Caco-2 (cell line): ENCODE data around the gene MOB3C. TPM values are rescaled to one million over a fixed set of nuclear protein-coding genes. Genes with fewer than 3 reads are reported as not detected.

Experiments
- BruUV-seq: library from RNA; stranded (reverse); fragments of 400-500 nt; replicated peaks from 2 replicates; lab custom pipeline; 2021; lab: Mats Ljungman, UMichigan
- CTCF ChIA-PET: fragments of 300-600 bp; sonication (Branson Sonifier 250); formaldehyde crosslinking; loops from one replicate; lab custom pipeline; 2022; ENCODE audit warnings: antibody characterized with exemption; lab: Charles Lee
- POLR2A ChIA-PET: fragments of 300-600 bp; sonication (Branson Sonifier 250); formaldehyde crosslinking; loops from one replicate; lab custom pipeline; 2022; ENCODE audit warnings: antibody characterized with exemption; lab: Charles Lee
- DNase-seq, 2 experiments: peaks; one replicate each; pipeline versions ENCODE4 v3.0.0 to v3.0.0-alpha.2; 2020 to 2022
- H3K27me3 ChIP-seq: replicated peaks from 2 replicates; pipeline ENCODE4 v1.6.0; 2011; ENCODE audit warnings: low read length; ENCODE audit not compliant: control insufficient read depth, insufficient read depth
- H3K36me3 ChIP-seq: 2 replicates; pipeline ENCODE4 v1.5.1; 2011; ENCODE audit warnings: low read length; ENCODE audit not compliant: control insufficient read depth, insufficient read depth
- H3K4me1 ChIP-seq: fragments of 250-450 bp; sonication (Bioruptor Pico); 2 replicates; pipeline ENCODE4 v1.5.1; 2020; ENCODE audit warnings: mild to moderate bottlenecking
- H3K4me3 ChIP-seq: 2 replicates; pipeline ENCODE4 v1.5.1; 2011; ENCODE audit warnings: low read depth, mild to moderate bottlenecking, control low read depth, low read length
- H3K9me3 ChIP-seq: fragments of 250-450 bp; sonication (Bioruptor Pico); 2 replicates; pipeline ENCODE4 v1.5.1; 2020; ENCODE audit warnings: mild to moderate bottlenecking, moderate library complexity
- H3K27ac Mint-ChIP-seq: one replicate; pipeline ENCODE4 v1.8.0; 2022; ENCODE audit warnings: mixed read lengths; ENCODE audit not compliant: unreplicated experiment
- H3K27me3 Mint-ChIP-seq: one replicate; pipeline ENCODE4 v1.8.0; 2022; ENCODE audit warnings: mixed read lengths; ENCODE audit not compliant: insufficient read depth, unreplicated experiment
- H3K36me3 Mint-ChIP-seq: one replicate; pipeline ENCODE4 v1.8.0; 2022; ENCODE audit warnings: mild to moderate bottlenecking, mixed read lengths; ENCODE audit not compliant: insufficient read depth, unreplicated experiment
- H3K4me1 Mint-ChIP-seq: one replicate; pipeline ENCODE4 v1.8.0; 2022; ENCODE audit warnings: low read depth, mixed read lengths; ENCODE audit not compliant: unreplicated experiment
- H3K4me3 Mint-ChIP-seq: one replicate; pipeline ENCODE4 v1.8.0; 2022; ENCODE audit warnings: mild to moderate bottlenecking, moderate library complexity, mixed read lengths; ENCODE audit not compliant: unreplicated experiment
- H3K9me3 Mint-ChIP-seq: one replicate; pipeline ENCODE4 v1.8.0; 2022; ENCODE audit warnings: mixed read lengths; ENCODE audit not compliant: unreplicated experiment
- CTCF ChIP-seq, 2 experiments: fragments of 200-600 bp in 1 of 2; IDR thresholded peaks; 1 replicate in 1 of 2; 2 replicates in 1 of 2; pipeline versions ENCODE4 v1.5.1 to v1.8.0; 2011 to 2022; ENCODE audit warnings: antibody characterized with exemption in 1 of 2, control low read depth in 1 of 2, inconsistent platforms in 1 of 2, low read depth in 1 of 2, low read length in 1 of 2, mild to moderate bottlenecking in 1 of 2, moderate library complexity in 1 of 2; ENCODE audit not compliant: insufficient read depth in 1 of 2, severe bottlenecking in 1 of 2, unreplicated experiment in 1 of 2
- intact Hi-C: fragments of 100-400 bp; cut with micrococcal nuclease; formaldehyde crosslinking; loops from one replicate; pipeline ENCODE4 v1.10.0; 2022; ENCODE audit not compliant: unreplicated experiment
- total RNA-seq: library from RNA; stranded (reverse); gene quantifications from 2 replicates; pipeline ENCODE4 v1.2.3, GENCODE V29; 2022

Gene MOB3C
- total RNA-seq, 1 experiment from 2014 or later = 1.6 TPM

GRCh38 chr1:46603481-46603857, 13.1 kb downstream of the MOB3C start:
- H3K4me1 ChIP-seq = no peaks in the 10 kb centered on the region
- H3K36me3 ChIP-seq = no peaks in the 10 kb centered on the region
- intact Hi-C loops = loop anchor here (5.0 kb wide), 1 partner anchor 64 kb away; the partner anchor contains the start of gene ATPAF1
- no peaks in the 10 kb centered on the region for H3K9me3 ChIP-seq
- ChIA-PET CTCF (interaction anchor here (1.1 to 2.5 kb wide), 4 partner anchors 13 to 121 kb away, joined by 3 to 8 read pairs (median 4); partner anchors contain the start of gene MOB3C), POLR2A (interaction anchor here (1.4 kb wide), 1 partner anchor 13 kb away, joined by 18 read pairs; the partner anchor contains the start of gene MOB3C)
- peaks cover 5% of the 10 kb centered on the region for H3K4me1 Mint-ChIP-seq
- peak overlapping the region; percentile 48 for H3K4me3 ChIP-seq
- no peak for TF ChIP-seq CTCF (IDR thresholded peaks at IDR 0.05; ENCODE audit: insufficient read depth in 1 of 2, low read depth in 1 of 2, low read length in 1 of 2, severe bottlenecking in 1 of 2, unreplicated experiment in 1 of 2)
- H3K27me3 Mint-ChIP-seq = no peaks in the 10 kb centered on the region
- DNase-seq = no peak
- peak overlapping the region; percentile 86 for H3K27ac Mint-ChIP-seq
- H3K4me3 Mint-ChIP-seq = peak overlapping the region; percentile 84
- BruUV-seq = no TSS peak
- H3K36me3 Mint-ChIP-seq = no peaks in the 10 kb centered on the region
- H3K9me3 Mint-ChIP-seq = no peaks in the 10 kb centered on the region
- H3K27me3 ChIP-seq = no peaks in the 10 kb centered on the region

GRCh38 chr1:46601257-46602007, 15.2 kb downstream of the MOB3C start:
- H3K4me3 ChIP-seq = no peak overlapping the region
- no peaks in the 10 kb centered on the region for H3K27me3 ChIP-seq
- ChIA-PET CTCF (no interaction called here), POLR2A (no interaction called here)
- no peaks in the 10 kb centered on the region for H3K9me3 ChIP-seq
- Mint-ChIP-seq H3K9me3 (no peaks in the 10 kb centered on the region), H3K27me3 (no peaks in the 10 kb centered on the region), H3K36me3 (peaks cover 8% of the 10 kb centered on the region), H3K4me1 (peaks cover 5% of the 10 kb centered on the region), H3K4me3 (peak overlapping the region; percentile 53), H3K27ac (no peak overlapping the region)
- intact Hi-C loops = loop anchor here (5.0 kb wide), 1 partner anchor 66 kb away; the partner anchor contains the start of gene ATPAF1
- no peak for TF ChIP-seq CTCF (IDR thresholded peaks at IDR 0.05; ENCODE audit: insufficient read depth in 1 of 2, low read depth in 1 of 2, low read length in 1 of 2, severe bottlenecking in 1 of 2, unreplicated experiment in 1 of 2)
- no peaks in the 10 kb centered on the region for H3K36me3 ChIP-seq
- no peaks in the 10 kb centered on the region for H3K4me1 ChIP-seq
- no peak for DNase-seq
- BruUV-seq = no TSS peak

GRCh38 chr1:46599059-46599970, 17.3 kb downstream of the MOB3C start:
- TF ChIP-seq CTCF (IDR thresholded peaks at IDR 0.05; ENCODE audit: insufficient read depth in 1 of 2, low read depth in 1 of 2, low read length in 1 of 2, severe bottlenecking in 1 of 2, unreplicated experiment in 1 of 2) = no peak
- peaks cover 5% of the 10 kb centered on the region for H3K4me1 Mint-ChIP-seq
- ChIA-PET CTCF (no interaction called here), POLR2A (no interaction called here)
- Histone ChIP-seq H3K4me3 (no peak overlapping the region), H3K9me3 (no peaks in the 10 kb centered on the region), H3K27me3 (no peaks in the 10 kb centered on the region), H3K36me3 (no peaks in the 10 kb centered on the region), H3K4me1 (no peaks in the 10 kb centered on the region)
- H3K27ac Mint-ChIP-seq = no peak overlapping the region
- H3K4me3 Mint-ChIP-seq = no peak overlapping the region
- intact Hi-C loops = no loop called here
- no TSS peak for BruUV-seq
- DNase-seq = no peak
- H3K9me3 Mint-ChIP-seq = no peaks in the 10 kb centered on the region
- no peaks in the 10 kb centered on the region for H3K27me3 Mint-ChIP-seq
- H3K36me3 Mint-ChIP-seq = peaks cover 8% of the 10 kb centered on the region
